GM12875 (cell line): Measurements from ENCODE around the gene RABL6.

Source experiments
- H3K4me3 ChIP-seq: one replicate; pipeline ENCODE4 v1.5.1; 2011; ENCODE audit warnings: low read depth, low read length, control low read depth
- TF ChIP-seq, protein P1 (sequence below): IDR thresholded peaks from 2 replicates; pipeline ENCODE4 v1.5.1; 2011; ENCODE audit warnings: low read depth, mild to moderate bottlenecking, control low read depth, inconsistent platforms, low read length, moderate library complexity, borderline replicate concordance; ENCODE audit not compliant: insufficient read depth

Gene RABL6

GRCh38 chr9:136886610-136887597, 79.2 kb downstream of the RABL6 start:
- TF ChIP-seq, protein P1, sequence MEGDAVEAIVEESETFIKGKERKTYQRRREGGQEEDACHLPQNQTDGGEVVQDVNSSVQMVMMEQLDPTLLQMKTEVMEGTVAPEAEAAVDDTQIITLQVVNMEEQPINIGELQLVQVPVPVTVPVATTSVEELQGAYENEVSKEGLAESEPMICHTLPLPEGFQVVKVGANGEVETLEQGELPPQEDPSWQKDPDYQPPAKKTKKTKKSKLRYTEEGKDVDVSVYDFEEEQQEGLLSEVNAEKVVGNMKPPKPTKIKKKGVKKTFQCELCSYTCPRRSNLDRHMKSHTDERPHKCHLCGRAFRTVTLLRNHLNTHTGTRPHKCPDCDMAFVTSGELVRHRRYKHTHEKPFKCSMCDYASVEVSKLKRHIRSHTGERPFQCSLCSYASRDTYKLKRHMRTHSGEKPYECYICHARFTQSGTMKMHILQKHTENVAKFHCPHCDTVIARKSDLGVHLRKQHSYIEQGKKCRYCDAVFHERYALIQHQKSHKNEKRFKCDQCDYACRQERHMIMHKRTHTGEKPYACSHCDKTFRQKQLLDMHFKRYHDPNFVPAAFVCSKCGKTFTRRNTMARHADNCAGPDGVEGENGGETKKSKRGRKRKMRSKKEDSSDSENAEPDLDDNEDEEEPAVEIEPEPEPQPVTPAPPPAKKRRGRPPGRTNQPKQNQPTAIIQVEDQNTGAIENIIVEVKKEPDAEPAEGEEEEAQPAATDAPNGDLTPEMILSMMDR, result no peak
- peak overlapping the region; percentile 95 for H3K4me3 ChIP-seq

DNA sequence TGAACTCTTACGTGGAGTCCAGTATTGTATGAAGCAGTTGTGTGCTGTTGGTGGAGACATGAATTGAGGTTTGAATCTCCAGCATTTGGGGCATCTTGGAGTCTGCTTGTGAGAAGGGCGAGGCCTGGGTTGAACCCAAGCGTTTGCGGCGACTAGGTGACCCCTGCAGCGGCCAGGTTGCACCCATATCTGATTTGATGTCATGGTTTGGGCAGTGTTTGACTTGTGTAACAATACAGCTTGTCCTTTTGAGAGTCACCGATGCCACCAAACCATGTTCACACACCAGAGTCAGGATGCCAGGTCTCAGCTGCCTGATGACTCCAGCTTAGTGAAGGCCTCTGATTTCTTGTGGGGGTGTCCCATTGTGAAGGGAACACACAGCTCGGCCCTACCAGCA, 80.7 kb downstream of the RABL6 start:
- no peak overlapping the region for H3K4me3 ChIP-seq
- TF ChIP-seq, protein P1, result no peak

DNA sequence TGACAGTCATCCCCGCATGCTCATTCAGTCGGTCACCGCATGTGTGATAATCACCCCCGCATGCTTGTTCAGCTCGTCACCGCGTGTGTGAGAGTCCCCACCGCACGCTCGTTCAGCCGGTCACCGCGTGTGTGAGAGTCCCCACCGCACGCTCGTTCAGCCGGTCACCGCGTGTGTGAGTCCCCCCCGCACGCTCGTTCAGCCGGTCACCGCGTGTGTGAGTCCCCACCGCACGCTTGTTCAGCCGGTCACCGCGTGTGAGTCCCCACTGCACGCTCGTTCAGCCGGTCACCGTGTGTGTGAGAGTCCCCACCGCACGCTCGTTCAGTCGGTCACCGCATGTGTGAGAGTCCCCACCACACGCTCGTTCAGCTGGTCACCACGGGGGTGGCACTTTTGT, 82.1 kb downstream of the RABL6 start:
- TF ChIP-seq, protein P1, result no peak
- H3K4me3 ChIP-seq, result no peak overlapping the region

GRCh38 chr9:136890661-136891060, 82.9 kb downstream of the RABL6 start:
- TF ChIP-seq, protein P1, result no peak

More at GRCh38 chr9:136890661-136891060, 82.9 kb downstream of the RABL6 start:
- no peak overlapping the region for H3K4me3 ChIP-seq
